Bronchial epithelial cell (primary cell): ENCODE data around the gene PPP6C. TPM values are rescaled to one million over a fixed set of nuclear protein-coding genes. Genes with fewer than 3 reads are reported as not detected.

Experiments used
- DNase-seq: peaks from one replicate; pipeline ENCODE4 v3.0.0-alpha.2; 2010; ENCODE audit warnings: low read depth
- FAIRE-seq: peaks from 2 replicates; lab custom pipeline; 2011; peaks lifted over from hg19 to GRCh38; lab: Jason Lieb, UNC
- H3K27me3 ChIP-seq: 2 replicates; pipeline ENCODE4 v1.5.1; 2011; ENCODE audit warnings: low read length; ENCODE audit not compliant: control insufficient read depth, insufficient read depth
- H3K36me3 ChIP-seq: 2 replicates; pipeline ENCODE4 v1.5.1; 2011; ENCODE audit warnings: low read length; ENCODE audit not compliant: control insufficient read depth, insufficient read depth
- H3K4me3 ChIP-seq: 2 replicates; pipeline ENCODE4 v1.5.1; 2011; ENCODE audit warnings: mild to moderate bottlenecking, low read depth, low read length, control low read depth
- total RNA-seq: library from RNA; depleted of rRNA; stranded (reverse); fragments of >200 nt; gene quantifications from 2 replicates; pipeline ENCODE4 v1.2.1, GENCODE V29; 2014
- TF ChIP-seq, protein P1 (sequence below): IDR thresholded peaks from 2 replicates; pipeline ENCODE4 v1.5.1; 2011; ENCODE audit warnings: mild to moderate bottlenecking, moderate library complexity, low read length, control low read depth, inconsistent platforms; ENCODE audit not compliant: insufficient read depth, severe bottlenecking

PPP6C gene
- total RNA-seq, 1 donor from 2014 or later: 10.5 TPM

- Histone ChIP-seq H3K27me3 (no peaks in the 10 kb centered on the region), H3K36me3 (no peaks in the 10 kb centered on the region), H3K4me3 (no peak overlapping the region)
- TF ChIP-seq, protein P1, sequence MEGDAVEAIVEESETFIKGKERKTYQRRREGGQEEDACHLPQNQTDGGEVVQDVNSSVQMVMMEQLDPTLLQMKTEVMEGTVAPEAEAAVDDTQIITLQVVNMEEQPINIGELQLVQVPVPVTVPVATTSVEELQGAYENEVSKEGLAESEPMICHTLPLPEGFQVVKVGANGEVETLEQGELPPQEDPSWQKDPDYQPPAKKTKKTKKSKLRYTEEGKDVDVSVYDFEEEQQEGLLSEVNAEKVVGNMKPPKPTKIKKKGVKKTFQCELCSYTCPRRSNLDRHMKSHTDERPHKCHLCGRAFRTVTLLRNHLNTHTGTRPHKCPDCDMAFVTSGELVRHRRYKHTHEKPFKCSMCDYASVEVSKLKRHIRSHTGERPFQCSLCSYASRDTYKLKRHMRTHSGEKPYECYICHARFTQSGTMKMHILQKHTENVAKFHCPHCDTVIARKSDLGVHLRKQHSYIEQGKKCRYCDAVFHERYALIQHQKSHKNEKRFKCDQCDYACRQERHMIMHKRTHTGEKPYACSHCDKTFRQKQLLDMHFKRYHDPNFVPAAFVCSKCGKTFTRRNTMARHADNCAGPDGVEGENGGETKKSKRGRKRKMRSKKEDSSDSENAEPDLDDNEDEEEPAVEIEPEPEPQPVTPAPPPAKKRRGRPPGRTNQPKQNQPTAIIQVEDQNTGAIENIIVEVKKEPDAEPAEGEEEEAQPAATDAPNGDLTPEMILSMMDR: no peak
- DNase-seq (no peak), FAIRE-seq (no peak)
Measured at GRCh38 chr9:125141251-125141650, 48.4 kb downstream of the PPP6C start.

- H3K4me3 ChIP-seq: no peak overlapping the region
- no peak for FAIRE-seq
- no peaks in the 10 kb centered on the region for H3K36me3 ChIP-seq
- TF ChIP-seq, protein P1: no peak
- no peaks in the 10 kb centered on the region for H3K27me3 ChIP-seq
- DNase-seq: no peak
Measured at GRCh38 chr9:125140576-125140975, 49.0 kb downstream of the PPP6C start.

DNA sequence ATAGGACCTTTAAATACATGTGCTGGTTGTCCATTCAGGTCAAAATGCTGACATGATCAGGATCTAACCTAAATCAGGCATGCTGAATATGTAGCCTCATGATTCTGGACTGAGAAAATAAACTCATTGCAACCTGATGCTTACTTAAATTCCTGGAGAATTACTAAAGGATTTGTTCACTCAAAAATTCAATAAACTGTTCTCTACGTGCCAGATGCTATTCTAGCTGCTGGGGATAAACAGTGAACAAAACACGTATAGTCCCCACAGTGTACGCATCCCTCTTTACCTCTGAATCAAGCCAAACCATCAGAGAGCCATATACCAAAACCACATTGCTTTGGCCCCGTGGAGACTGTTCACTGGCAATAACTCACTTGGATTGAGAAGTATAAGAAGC lies 52.4 kb downstream of the PPP6C start:
- Histone ChIP-seq H3K4me3 (no peak overlapping the region), H3K27me3 (no peaks in the 10 kb centered on the region)
- TF ChIP-seq, protein P1: no peak

GRCh38 chr9:125134976-125135375 lies 54.6 kb downstream of the PPP6C start:
- H3K27me3 ChIP-seq: no peaks in the 10 kb centered on the region
- TF ChIP-seq, protein P1: no peak
- no peak overlapping the region for H3K4me3 ChIP-seq
- H3K36me3 ChIP-seq: no peaks in the 10 kb centered on the region
- DNase-seq (no peak), FAIRE-seq (no peak)

More for the DNA sequence above, 52.4 kb downstream of the PPP6C start:
- DNase-seq (no peak), FAIRE-seq (no peak)
- H3K36me3 ChIP-seq: no peaks in the 10 kb centered on the region

- TF ChIP-seq, protein P1: no peak
- DNase-seq (peak; percentile 30), FAIRE-seq (no peak)
- H3K4me3 ChIP-seq: no peak overlapping the region
- H3K36me3 ChIP-seq: no peaks in the 10 kb centered on the region
- no peaks in the 10 kb centered on the region for H3K27me3 ChIP-seq
Measured at GRCh38 chr9:125133403-125134329, 55.9 kb downstream of the PPP6C start.

- no peak for DNase-seq
- Histone ChIP-seq H3K4me3 (no peak overlapping the region), H3K27me3 (no peaks in the 10 kb centered on the region), H3K36me3 (no peaks in the 10 kb centered on the region)
- FAIRE-seq: no peak
- TF ChIP-seq, protein P1: no peak
Measured at GRCh38 chr9:125131778-125132177, 57.8 kb downstream of the PPP6C start.
